ENCODE data around the gene KIF26B. TPM values are rescaled to one million over a fixed set of nuclear protein-coding genes. Genes with fewer than 3 reads are reported as not detected.
"Not testable (repeated sequence)": the region's sequence is repeated elsewhere in the genome, so short reads cannot be mapped to it uniquely, and the experiment has no call there.

The KIF26B gene
- polyA plus RNA-seq, 2 of the 4 experiments (the other 2 are of a cell fraction), result 0.01 to 0.04 TPM

DNA sequence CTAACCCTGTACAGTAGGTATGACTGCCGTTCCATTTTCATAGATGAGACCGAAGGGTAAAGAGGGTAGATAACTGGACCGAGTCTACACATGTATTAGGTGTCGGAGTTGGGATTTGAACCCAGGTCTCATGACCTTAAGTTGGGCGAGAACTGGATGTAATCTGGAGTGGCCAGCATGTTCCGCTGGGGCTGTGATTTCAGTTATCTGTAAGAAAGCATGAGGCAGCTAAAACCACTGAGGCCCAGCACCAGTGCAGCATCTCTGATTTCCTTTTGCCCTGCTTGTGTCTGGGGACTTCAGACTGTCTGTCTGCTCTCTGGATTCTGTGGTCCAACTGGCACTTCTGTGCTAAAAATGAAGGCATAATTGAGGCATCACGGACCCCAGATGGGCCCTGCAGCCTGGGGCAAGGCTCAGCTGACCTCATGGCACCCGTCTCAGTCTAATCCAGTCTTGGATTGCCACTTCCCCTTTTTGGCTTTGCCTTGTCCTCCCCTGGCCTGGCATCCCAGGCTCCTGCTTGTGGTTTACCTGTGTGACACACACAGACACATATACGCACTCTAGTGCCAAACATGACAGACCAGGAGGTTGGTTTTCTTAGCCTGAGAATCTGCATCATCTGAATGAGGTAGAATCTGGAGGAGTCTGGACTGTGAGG lies 180.2 kb downstream of the KIF26B start (continued):
- no peak for TF ChIP-seq JUN (IDR thresholded peaks at IDR 0.05)
- no peak for TF ChIP-seq TP53 (CRISPR knock-in tag; IDR thresholded peaks at IDR 0.05)
- no peak for TF ChIP-seq MAZ (IDR thresholded peaks at IDR 0.05; ENCODE audit: borderline replicate concordance, low read depth, low read length)
- TF ChIP-seq MYC (IDR thresholded peaks at IDR 0.05; ENCODE audit: borderline replicate concordance, low read length), result no peak

DNA sequence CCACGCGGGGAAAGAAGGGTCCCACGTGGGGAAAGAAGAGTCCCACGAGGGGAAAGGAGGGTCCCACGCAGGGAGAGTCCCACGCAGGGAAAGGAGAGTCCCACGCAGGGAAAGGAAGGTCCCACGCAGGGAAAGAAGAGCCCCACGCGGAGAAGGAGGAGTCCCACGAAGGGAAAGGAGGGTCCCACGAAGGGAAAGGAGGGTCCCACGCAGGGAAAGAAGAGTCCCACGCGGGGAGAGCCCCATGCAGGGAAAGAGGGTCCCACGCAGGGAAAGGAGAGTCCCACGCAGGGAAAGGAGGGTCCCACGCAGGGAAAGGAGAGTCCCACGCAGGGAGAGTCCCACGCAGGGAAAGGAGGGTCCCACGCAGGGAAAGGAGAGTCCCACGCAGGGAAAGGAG lies 180.9 kb downstream of the KIF26B start:
- CTCF ChIA-PET, result interaction anchor here (0.6 kb wide), 1 partner anchor 733 kb away, joined by 3 read pairs; no protein-coding TSS in a partner anchor
- FAIRE-seq; ATAC-seq; POLR2A ChIA-PET; H3K27ac ChIP-seq; H3K4me2 ChIP-seq; DNase-seq (ENCODE audit: low read depth in 1 of 2, low spot score in 1 of 2); H3K4me3 ChIP-seq; H3K9me3 ChIP-seq; H3K4me1 ChIP-seq: not testable (repeated sequence)
- WGBS (ENCODE audit: missing lambda C conversion rate), result 30% methylated on average over 22 of the region's 22 CpGs

GRCh38 chr1:245336149-245336983 lies 181.6 kb downstream of the KIF26B start:
- ChIA-PET CTCF (no interaction called here), POLR2A (no interaction called here)
- Histone ChIP-seq H3K9me3 (no peaks in the 10 kb centered on the region), H3K4me1 (no peaks in the 10 kb centered on the region), H3K27ac (no peak overlapping the region), H3K4me3 (no peak overlapping the region), H3K4me2 (no peak overlapping the region)
- DNase-seq (ENCODE audit: low read depth in 1 of 2, low spot score in 1 of 2) (no peak), FAIRE-seq (no peak), ATAC-seq (peak in 1 of 2 experiments; percentile 38; a peak in 2 of 6 replicates)
- 74% methylated on average over 22 of the region's 22 CpGs for WGBS (ENCODE audit: missing lambda C conversion rate)
- TF ChIP-seq KDM1A (IDR thresholded peaks at IDR 0.05; ENCODE audit: low read depth) (no peak), CBX8 (IDR thresholded peaks at IDR 0.05) (no peak), RAD21 (conservative IDR thresholded peaks at IDR 0.05 in 1 of 2, IDR thresholded peaks at IDR 0.05 in 1 of 2) (no peak), CBX2 (IDR thresholded peaks at IDR 0.05; ENCODE audit: borderline replicate concordance, low read depth) (no peak), NFE2L2 (conservative IDR thresholded peaks at IDR 0.05; ENCODE audit: low read length) (no peak), HOXB13 (CRISPR knock-in tag; IDR thresholded peaks at IDR 0.05; ENCODE audit: low read depth) (no peak), NPAS2 (CRISPR knock-in tag; IDR thresholded peaks at IDR 0.05; ENCODE audit: borderline replicate concordance) (no peak)

DNA sequence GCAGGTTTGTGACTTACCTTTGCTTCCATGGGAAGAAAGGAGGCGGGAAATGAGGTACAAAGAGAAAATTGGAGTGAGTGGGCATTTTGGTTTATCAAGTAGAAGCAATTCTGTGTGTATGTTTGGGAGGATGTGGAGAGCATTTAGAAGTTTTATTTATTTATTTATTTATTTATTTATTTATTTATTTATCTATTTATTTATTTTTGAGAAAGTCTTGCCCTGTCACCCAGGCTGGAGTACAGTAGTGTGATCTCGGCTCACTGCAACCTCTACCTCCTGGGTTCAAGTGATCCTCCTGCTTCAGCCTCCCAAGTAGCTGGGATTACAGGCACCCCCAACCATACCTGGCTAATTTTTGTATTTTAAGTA lies 182.2 kb downstream of the KIF26B start:
- H3K4me1 ChIP-seq; FAIRE-seq; H3K4me2 ChIP-seq; POLR2A ChIA-PET; ATAC-seq; DNase-seq (ENCODE audit: low read depth in 1 of 2, low spot score in 1 of 2); CTCF ChIA-PET; H3K27ac ChIP-seq; H3K9me3 ChIP-seq; H3K4me3 ChIP-seq: not testable (repeated sequence)
- 50% methylated on average over 2 of the region's 2 CpGs for WGBS (ENCODE audit: missing lambda C conversion rate)
- peak; percentile 24 for TF ChIP-seq ZC3H11A (IDR thresholded peaks at IDR 0.05)

- ATAC-seq (no peak), FAIRE-seq (no peak), DNase-seq (ENCODE audit: low read depth in 1 of 2, low spot score in 1 of 2) (no peak)
- no peaks in the 10 kb centered on the region for H3K4me1 ChIP-seq
- no peak overlapping the region for H3K4me2 ChIP-seq
- no peak overlapping the region for H3K27ac ChIP-seq
- TF ChIP-seq MAFK (IDR thresholded peaks at IDR 0.05; ENCODE audit: partially characterized antibody) (peak; percentile 60), HOXB13 (CRISPR knock-in tag; IDR thresholded peaks at IDR 0.05; ENCODE audit: low read depth) (no peak)
- TF ChIP-seq, protein P1, sequence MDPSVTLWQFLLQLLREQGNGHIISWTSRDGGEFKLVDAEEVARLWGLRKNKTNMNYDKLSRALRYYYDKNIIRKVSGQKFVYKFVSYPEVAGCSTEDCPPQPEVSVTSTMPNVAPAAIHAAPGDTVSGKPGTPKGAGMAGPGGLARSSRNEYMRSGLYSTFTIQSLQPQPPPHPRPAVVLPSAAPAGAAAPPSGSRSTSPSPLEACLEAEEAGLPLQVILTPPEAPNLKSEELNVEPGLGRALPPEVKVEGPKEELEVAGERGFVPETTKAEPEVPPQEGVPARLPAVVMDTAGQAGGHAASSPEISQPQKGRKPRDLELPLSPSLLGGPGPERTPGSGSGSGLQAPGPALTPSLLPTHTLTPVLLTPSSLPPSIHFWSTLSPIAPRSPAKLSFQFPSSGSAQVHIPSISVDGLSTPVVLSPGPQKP (IDR thresholded peaks at IDR 0.05; ENCODE audit: low read depth, low read length), result no peak
- H3K9me3 ChIP-seq, result no peaks in the 10 kb centered on the region
- POLR2A ChIA-PET, result no interaction called here
- WGBS (ENCODE audit: missing lambda C conversion rate), result 74% methylated on average over 10 of the region's 10 CpGs
- CTCF ChIA-PET, result interaction anchor here (0.6 to 1.2 kb wide), 2 partner anchors 31 to 740 kb away, joined by 3 read pairs; no protein-coding TSS in a partner anchor
- H3K4me3 ChIP-seq, result no peak overlapping the region
Observed at GRCh38 chr1:245337829-245338484, 183.2 kb downstream of the KIF26B start.

Measured in A549 (cell line).